HCT116 (cell line): ENCODE data around the gene BTBD6. TPM values are rescaled to one million over a fixed set of nuclear protein-coding genes. Genes with fewer than 3 reads are reported as not detected.

Experiments used
- total RNA-seq: library from RNA; stranded (reverse); gene quantifications from one replicate; pipeline ENCODE4 v1.2.1, GENCODE V29; 2021; ENCODE audit not compliant: unreplicated experiment

BTBD6 gene
- total RNA-seq, 1 experiment from 2014 or later: 35.9 TPM

Other genes starting within 250 kb of the BTBD6 start
- gene CDCA4, start 227.4 kb upstream of the BTBD6 start, total RNA-seq: 62.4 TPM
- gene GPR132, start 183.1 kb upstream of the BTBD6 start, total RNA-seq: 0.10 TPM
- 85.9 TPM for gene JAG2, start 79.8 kb upstream of the BTBD6 start, total RNA-seq
- gene NUDT14, start 67.2 kb upstream of the BTBD6 start, total RNA-seq: 56.1 TPM
- gene BRF1, start 52.5 kb downstream of the BTBD6 start, total RNA-seq: 41.2 TPM
- gene PACS2, start 66.2 kb downstream of the BTBD6 start, total RNA-seq: 75.5 TPM
- gene TEX22, start 150.0 kb downstream of the BTBD6 start, total RNA-seq: 3.8 TPM
- gene MTA1, start 171.3 kb downstream of the BTBD6 start, total RNA-seq: 229 TPM
- gene CRIP2, start 226.3 kb downstream of the BTBD6 start, total RNA-seq: 31.1 TPM
- gene CRIP1, start 238.4 kb downstream of the BTBD6 start, total RNA-seq: 260 TPM
- gene TEDC1, start 242.7 kb downstream of the BTBD6 start, total RNA-seq: 40.4 TPM